ENCODE measurements around the gene BOLA1.

GRCh38 chr1:149940427-149940826, 41.1 kb downstream of the BOLA1 start:
- no peak for TF ChIP-seq CTCF (conservative IDR thresholded peaks at IDR 0.05; ENCODE audit: low read length)
- no peak for TF ChIP-seq EZH2phosphoT487 (IDR thresholded peaks at IDR 0.05; ENCODE audit: borderline replicate concordance)
